HCT116 (cell line): ENCODE measurements around the gene DAAM2. TPM values are rescaled to one million over a fixed set of nuclear protein-coding genes. Genes with fewer than 3 reads are reported as not detected.

ENCODE experiments used
- ATAC-seq: fragments of 200-7000 bp; cut with Tn5 transposase; 2 replicates; pipeline ENCODE4 v1.9.1; 2020; ENCODE audit warnings: mild to moderate bottlenecking, moderate library complexity
- BruUV-seq: library from RNA; stranded (reverse); fragments of 400-500 nt; replicated peaks from 2 replicates; lab custom pipeline; 2021; lab: Mats Ljungman, UMichigan
- CTCF ChIA-PET: fragments of 300-600 bp; sonication (Branson Sonifier 250); formaldehyde crosslinking; loops from one replicate; lab custom pipeline; 2021; ENCODE audit warnings: antibody characterized with exemption; lab: Charles Lee
- POLR2A ChIA-PET: fragments of 300-600, 350-600 bp; sonication (Branson Sonifier 250); formaldehyde crosslinking; loops from one replicate; lab custom pipeline; 2021; ENCODE audit warnings: antibody characterized with exemption; lab: Charles Lee
- RAD21 ChIA-PET, 2 experiments: fragments of 300-600 bp; sonication (Branson Sonifier 250); formaldehyde crosslinking; loops; one replicate each; lab custom pipeline; 2023; ENCODE audit warnings: low total read pairs in 2 of 2; ENCODE audit not compliant: uncharacterized antibody in 2 of 2, unreplicated experiment in 2 of 2, low non-redundant PET in 1 of 2; lab: Charles Lee
- DNase-seq: peaks from one replicate; pipeline ENCODE4 v3.0.0-alpha.2; 2010; ENCODE audit warnings: low read depth, low spot score
- H2AFZ ChIP-seq: fragments of 200-600 bp; shearing (Covaris generic), sonication (generic); 2 replicates; pipeline ENCODE4 v1.6.1; 2017; ENCODE audit warnings: low read depth, mixed run types, mixed read lengths, antibody characterized with exemption, low read length; ENCODE audit not compliant: poor library complexity, severe bottlenecking
- H3K27ac ChIP-seq: 2 replicates; pipeline ENCODE4 v1.5.1; 2012; ENCODE audit warnings: low read depth, low read length
- H3K27me3 ChIP-seq: fragments of 200-600 bp; sonication (generic); 2 replicates; pipeline ENCODE4 v1.6.1; 2016; ENCODE audit warnings: mixed run types, low read length, mixed read lengths; ENCODE audit not compliant: insufficient read depth
- H3K36me3 ChIP-seq, 2 experiments: fragments of 200-500 bp in 1 of 2; fragments of 200-600 bp in 1 of 2; sonication (Bioruptor generic) in 1 of 2; sonication (generic) in 1 of 2; 2 replicates each; pipeline versions ENCODE4 v1.5.1 to v1.6.1; 2014 to 2016; ENCODE audit warnings: low read length in 2 of 2, inconsistent platforms in 1 of 2, mixed read lengths in 1 of 2, mixed run types in 1 of 2; ENCODE audit not compliant: insufficient read depth in 2 of 2, control insufficient read depth in 1 of 2
- H3K4me1 ChIP-seq, 2 experiments: fragments of 200-600 bp in 1 of 2; sonication (generic) in 1 of 2; 2 replicates each; pipeline versions ENCODE4 v1.5.1 to v1.6.1; 2012 to 2017; ENCODE audit warnings: low read length in 2 of 2, inconsistent platforms in 1 of 2, mild to moderate bottlenecking in 1 of 2, mixed read lengths in 1 of 2, mixed run types in 1 of 2, moderate library complexity in 1 of 2; ENCODE audit not compliant: insufficient read depth in 2 of 2, control insufficient read depth in 1 of 2
- H3K4me2 ChIP-seq: fragments of 200-600 bp; sonication (generic); 2 replicates; pipeline ENCODE4 v1.6.1; 2017; ENCODE audit warnings: mixed run types, low read length, mixed read lengths
- H3K4me3 ChIP-seq, 2 experiments: fragments of 200-600 bp in 1 of 2; sonication (generic) in 1 of 2; replicated peaks in 1 of 2; 2 replicates each; pipeline ENCODE4 v1.5.1; 2011 to 2016; ENCODE audit warnings: low read length in 2 of 2, control low read depth in 1 of 2, low read depth in 1 of 2, mild to moderate bottlenecking in 1 of 2, mixed read lengths in 1 of 2, mixed run types in 1 of 2
- H3K79me2 ChIP-seq: fragments of 200-600 bp; sonication (generic); 2 replicates; pipeline ENCODE4 v1.6.1; 2017; ENCODE audit warnings: mild to moderate bottlenecking, mixed run types, low read length, moderate library complexity, mixed read lengths; ENCODE audit not compliant: insufficient read depth
- H3K9ac ChIP-seq: fragments of 200-600 bp; sonication (generic); 2 replicates; pipeline ENCODE4 v1.6.1; 2016; ENCODE audit warnings: low read length, mixed read lengths
- H3K9me2 ChIP-seq: fragments of 200-600 bp; sonication (generic), shearing (Covaris generic); 2 replicates; pipeline ENCODE4 v1.6.1; 2017; ENCODE audit warnings: mixed run types, mild to moderate bottlenecking, moderate library complexity; ENCODE audit not compliant: insufficient read depth
- H3K9me3 ChIP-seq, 2 experiments: fragments of 200-500 bp in 1 of 2; fragments of 200-600 bp in 1 of 2; sonication (Bioruptor generic) in 1 of 2; sonication (generic) in 1 of 2; 2 replicates each; pipeline ENCODE4 v1.6.1; 2014 to 2017; ENCODE audit warnings: low read length in 2 of 2, mixed read lengths in 2 of 2, inconsistent platforms in 1 of 2, low read depth in 1 of 2, mild to moderate bottlenecking in 1 of 2, mixed run types in 1 of 2, moderate library complexity in 1 of 2; ENCODE audit not compliant: control insufficient read depth in 1 of 2, insufficient read depth in 1 of 2
- H4K20me1 ChIP-seq: fragments of 200-600 bp; sonication (generic), shearing (Covaris generic); 2 replicates; pipeline ENCODE4 v1.6.1; 2017; ENCODE audit warnings: mixed run types, mild to moderate bottlenecking, moderate library complexity; ENCODE audit not compliant: insufficient read depth
- CEBPB ChIP-seq: IDR thresholded peaks from 2 replicates; pipeline ENCODE4 v1.6.1; 2012; ENCODE audit warnings: low read depth
- ELF1 ChIP-seq: IDR thresholded peaks from 2 replicates; pipeline ENCODE4 v1.6.1; 2012; ENCODE audit warnings: low read depth, borderline replicate concordance
- EZH2phosphoT487 ChIP-seq: fragments of 200-600 bp; IDR thresholded peaks from 2 replicates; pipeline ENCODE4 v1.6.1; 2018; ENCODE audit warnings: antibody characterized with exemption, borderline replicate concordance
- YY1 ChIP-seq: IDR thresholded peaks from 2 replicates; pipeline ENCODE4 v1.6.1; 2011; ENCODE audit warnings: low read length, low read depth, moderate library complexity, mild to moderate bottlenecking; ENCODE audit not compliant: insufficient replicate concordance; ENCODE audit errors: extremely low read depth
- intact Hi-C: fragments of 100-400 bp; cut with micrococcal nuclease; formaldehyde crosslinking; loops from 2 replicates; pipeline ENCODE4 v1.10.0; 2022
- total RNA-seq: library from RNA; stranded (reverse); gene quantifications from one replicate; pipeline ENCODE4 v1.2.1, GENCODE V29; 2021; ENCODE audit not compliant: unreplicated experiment
- TF ChIP-seq, protein P1 (sequence below): IDR thresholded peaks from 2 replicates; pipeline ENCODE4 v1.6.1; 2012; ENCODE audit warnings: low read depth
- TF ChIP-seq, protein P2 (sequence below), 3 experiments: fragments of 200-600 bp in 1 of 3; sonication (generic) in 1 of 3; IDR thresholded peaks in 2 of 3; conservative IDR thresholded peaks in 1 of 3; 2 replicates each; pipeline ENCODE4 v1.5.1; 2012 to 2017; ENCODE audit warnings: low read depth in 2 of 3, low read length in 2 of 3, antibody characterized with exemption in 1 of 3, borderline replicate concordance in 1 of 3, control low read depth in 1 of 3, mild to moderate bottlenecking in 1 of 3, mixed read lengths in 1 of 3, mixed run types in 1 of 3, moderate library complexity in 1 of 3; ENCODE audit not compliant: insufficient read depth in 1 of 3
- TF ChIP-seq, protein P3 (sequence below): IDR thresholded peaks from 2 replicates; pipeline ENCODE4 v1.6.1; 2012

The DAAM2 gene
- total RNA-seq, 1 experiment from 2014 or later: not detected

DNA sequence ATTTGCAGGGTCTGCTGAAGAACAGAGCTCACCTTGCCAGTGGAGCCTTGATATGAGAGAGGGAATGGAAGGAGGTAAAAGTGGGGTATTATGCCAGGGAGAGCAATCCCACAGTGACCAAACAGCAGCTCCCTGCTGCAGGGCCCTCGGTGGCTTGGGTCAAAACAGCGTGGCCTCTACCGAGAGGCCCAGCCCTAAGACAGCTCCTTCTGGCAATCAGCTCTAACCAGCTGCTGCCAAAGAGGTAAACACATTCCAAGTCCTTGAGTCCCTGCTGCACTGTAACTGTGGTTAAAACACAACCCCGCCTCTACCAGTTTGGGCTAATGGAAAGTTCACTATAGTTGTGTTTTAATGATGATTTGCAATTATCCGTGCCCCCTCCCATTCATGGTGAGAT is 1.4 kb upstream of the DAAM2 start:
- Histone ChIP-seq H2AFZ (no peak overlapping the region), H3K9me3 (no peaks in the 10 kb centered on the region), H3K4me2 (no peak overlapping the region), H3K9me2 (no peaks in the 10 kb centered on the region), H3K4me3 (no peak overlapping the region), H3K27me3 (peaks cover 22% of the 10 kb centered on the region), H3K36me3 (no peaks in the 10 kb centered on the region), H3K4me1 (no peaks in the 10 kb centered on the region), H3K27ac (no peak overlapping the region), H4K20me1 (no peaks in the 10 kb centered on the region), H3K79me2 (no peaks in the 10 kb centered on the region), H3K9ac (no peak overlapping the region)
- CTCF ChIA-PET: no interaction called here
- intact Hi-C loops: no loop called here
- POLR2A ChIA-PET: no interaction called here
- DNase-seq: no peak
- RAD21 ChIA-PET: no interaction called here
- no TSS peak for BruUV-seq
- no peak for ATAC-seq
- TF ChIP-seq YY1: no peak
- TF ChIP-seq CEBPB: no peak
- no peak for TF ChIP-seq EZH2phosphoT487
- TF ChIP-seq, protein P1, sequence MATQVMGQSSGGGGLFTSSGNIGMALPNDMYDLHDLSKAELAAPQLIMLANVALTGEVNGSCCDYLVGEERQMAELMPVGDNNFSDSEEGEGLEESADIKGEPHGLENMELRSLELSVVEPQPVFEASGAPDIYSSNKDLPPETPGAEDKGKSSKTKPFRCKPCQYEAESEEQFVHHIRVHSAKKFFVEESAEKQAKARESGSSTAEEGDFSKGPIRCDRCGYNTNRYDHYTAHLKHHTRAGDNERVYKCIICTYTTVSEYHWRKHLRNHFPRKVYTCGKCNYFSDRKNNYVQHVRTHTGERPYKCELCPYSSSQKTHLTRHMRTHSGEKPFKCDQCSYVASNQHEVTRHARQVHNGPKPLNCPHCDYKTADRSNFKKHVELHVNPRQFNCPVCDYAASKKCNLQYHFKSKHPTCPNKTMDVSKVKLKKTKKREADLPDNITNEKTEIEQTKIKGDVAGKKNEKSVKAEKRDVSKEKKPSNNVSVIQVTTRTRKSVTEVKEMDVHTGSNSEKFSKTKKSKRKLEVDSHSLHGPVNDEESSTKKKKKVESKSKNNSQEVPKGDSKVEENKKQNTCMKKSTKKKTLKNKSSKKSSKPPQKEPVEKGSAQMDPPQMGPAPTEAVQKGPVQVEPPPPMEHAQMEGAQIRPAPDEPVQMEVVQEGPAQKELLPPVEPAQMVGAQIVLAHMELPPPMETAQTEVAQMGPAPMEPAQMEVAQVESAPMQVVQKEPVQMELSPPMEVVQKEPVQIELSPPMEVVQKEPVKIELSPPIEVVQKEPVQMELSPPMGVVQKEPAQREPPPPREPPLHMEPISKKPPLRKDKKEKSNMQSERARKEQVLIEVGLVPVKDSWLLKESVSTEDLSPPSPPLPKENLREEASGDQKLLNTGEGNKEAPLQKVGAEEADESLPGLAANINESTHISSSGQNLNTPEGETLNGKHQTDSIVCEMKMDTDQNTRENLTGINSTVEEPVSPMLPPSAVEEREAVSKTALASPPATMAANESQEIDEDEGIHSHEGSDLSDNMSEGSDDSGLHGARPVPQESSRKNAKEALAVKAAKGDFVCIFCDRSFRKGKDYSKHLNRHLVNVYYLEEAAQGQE: no peak
- TF ChIP-seq, protein P2, sequence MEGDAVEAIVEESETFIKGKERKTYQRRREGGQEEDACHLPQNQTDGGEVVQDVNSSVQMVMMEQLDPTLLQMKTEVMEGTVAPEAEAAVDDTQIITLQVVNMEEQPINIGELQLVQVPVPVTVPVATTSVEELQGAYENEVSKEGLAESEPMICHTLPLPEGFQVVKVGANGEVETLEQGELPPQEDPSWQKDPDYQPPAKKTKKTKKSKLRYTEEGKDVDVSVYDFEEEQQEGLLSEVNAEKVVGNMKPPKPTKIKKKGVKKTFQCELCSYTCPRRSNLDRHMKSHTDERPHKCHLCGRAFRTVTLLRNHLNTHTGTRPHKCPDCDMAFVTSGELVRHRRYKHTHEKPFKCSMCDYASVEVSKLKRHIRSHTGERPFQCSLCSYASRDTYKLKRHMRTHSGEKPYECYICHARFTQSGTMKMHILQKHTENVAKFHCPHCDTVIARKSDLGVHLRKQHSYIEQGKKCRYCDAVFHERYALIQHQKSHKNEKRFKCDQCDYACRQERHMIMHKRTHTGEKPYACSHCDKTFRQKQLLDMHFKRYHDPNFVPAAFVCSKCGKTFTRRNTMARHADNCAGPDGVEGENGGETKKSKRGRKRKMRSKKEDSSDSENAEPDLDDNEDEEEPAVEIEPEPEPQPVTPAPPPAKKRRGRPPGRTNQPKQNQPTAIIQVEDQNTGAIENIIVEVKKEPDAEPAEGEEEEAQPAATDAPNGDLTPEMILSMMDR (IDR thresholded peaks at IDR 0.05 in 2 of 3, conservative IDR thresholded peaks at IDR 0.05 in 1 of 3; ENCODE audit: borderline replicate concordance in 1 of 3, insufficient read depth in 1 of 3, low read depth in 2 of 3, low read length in 2 of 3): no peak
- TF ChIP-seq, protein P3, sequence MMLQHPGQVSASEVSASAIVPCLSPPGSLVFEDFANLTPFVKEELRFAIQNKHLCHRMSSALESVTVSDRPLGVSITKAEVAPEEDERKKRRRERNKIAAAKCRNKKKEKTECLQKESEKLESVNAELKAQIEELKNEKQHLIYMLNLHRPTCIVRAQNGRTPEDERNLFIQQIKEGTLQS: no peak
- no peak for TF ChIP-seq ELF1
